HAP-1 (cell line): Measurements from ENCODE around the gene P2RX6.
"Not testable (repeated sequence)": the region's sequence is repeated elsewhere in the genome, so short reads cannot be mapped to it uniquely, and the experiment has no call there.

Experiments used
- DNase-seq, 2 experiments: peaks; one replicate each; pipeline ENCODE4 v3.0.0-alpha.2; 2016 to 2020; ENCODE audit warnings: low spot score in 2 of 2
- H3K27me3 ChIP-seq: fragments of 250-450 bp; sonication (Bioruptor Pico); 2 replicates; pipeline ENCODE4 v1.5.1; 2020; ENCODE audit warnings: low read depth, mild to moderate bottlenecking, moderate library complexity
- H3K36me3 ChIP-seq: fragments of 250-450 bp; sonication (Bioruptor Pico); replicated peaks from 2 replicates; pipeline ENCODE4 v1.5.1; 2020; ENCODE audit warnings: mild to moderate bottlenecking
- H3K4me1 ChIP-seq: fragments of 250-450 bp; sonication (Bioruptor Pico); 2 replicates; pipeline ENCODE4 v1.5.1; 2020; ENCODE audit warnings: mild to moderate bottlenecking
- H3K4me3 ChIP-seq: fragments of 250-450 bp; sonication (Bioruptor Pico); 2 replicates; pipeline ENCODE4 v1.5.1; 2020; ENCODE audit warnings: mild to moderate bottlenecking, moderate library complexity
- H3K9me3 ChIP-seq: fragments of 250-450 bp; sonication (Bioruptor Pico); 2 replicates; pipeline ENCODE4 v1.5.1; 2020; ENCODE audit warnings: mild to moderate bottlenecking, moderate library complexity
- in situ Hi-C: fragments of 300-500 bp; cut with MboI; formaldehyde crosslinking; loops from 3 replicates; pipeline ENCODE4 v1.14.3; 2020; ENCODE audit warnings: low sequenced_read_pairs, inconsistent platforms, mixed read lengths

The P2RX6 gene

DNA sequence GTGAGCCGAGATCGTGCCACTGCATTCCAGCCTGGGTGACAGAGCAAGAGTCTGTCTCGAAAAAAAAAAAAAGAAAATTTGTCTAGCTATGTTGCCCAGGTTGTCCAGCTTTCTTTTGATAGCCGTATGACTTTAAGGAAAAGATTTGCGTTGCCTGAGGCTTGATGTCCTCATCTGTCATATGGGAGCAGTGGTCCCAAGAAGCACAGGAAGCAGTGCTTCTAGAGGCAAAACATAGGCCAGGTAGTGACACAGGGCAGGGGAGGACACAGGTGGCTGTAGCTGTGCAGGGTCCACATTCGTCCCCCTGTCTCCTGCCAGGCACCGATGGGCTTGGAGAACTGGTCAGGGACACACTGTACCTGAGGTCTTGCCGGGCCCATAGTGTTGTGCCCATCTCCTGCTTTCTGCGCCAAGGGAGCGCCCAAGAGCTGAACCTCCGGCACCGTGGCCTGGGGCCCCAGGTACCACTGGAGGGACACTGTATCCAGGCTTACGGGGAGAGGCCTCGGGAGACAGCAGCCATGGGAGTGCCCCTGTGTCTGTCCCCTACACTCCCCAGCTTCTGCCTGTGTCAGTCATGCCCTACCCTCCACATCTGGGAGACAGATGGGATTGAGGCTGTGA is 32.2 kb downstream of the P2RX6 start:
- no peaks in the 10 kb centered on the region for H3K27me3 ChIP-seq
- in situ Hi-C loops = no loop called here
- no peak for DNase-seq
- peaks cover 4% of the 10 kb centered on the region; the same call in 1 of the 2 replicates for H3K4me1 ChIP-seq
- H3K36me3 ChIP-seq = no peaks in the 10 kb centered on the region
- H3K9me3 ChIP-seq = no peaks in the 10 kb centered on the region
- H3K4me3 ChIP-seq = no peak overlapping the region

DNA sequence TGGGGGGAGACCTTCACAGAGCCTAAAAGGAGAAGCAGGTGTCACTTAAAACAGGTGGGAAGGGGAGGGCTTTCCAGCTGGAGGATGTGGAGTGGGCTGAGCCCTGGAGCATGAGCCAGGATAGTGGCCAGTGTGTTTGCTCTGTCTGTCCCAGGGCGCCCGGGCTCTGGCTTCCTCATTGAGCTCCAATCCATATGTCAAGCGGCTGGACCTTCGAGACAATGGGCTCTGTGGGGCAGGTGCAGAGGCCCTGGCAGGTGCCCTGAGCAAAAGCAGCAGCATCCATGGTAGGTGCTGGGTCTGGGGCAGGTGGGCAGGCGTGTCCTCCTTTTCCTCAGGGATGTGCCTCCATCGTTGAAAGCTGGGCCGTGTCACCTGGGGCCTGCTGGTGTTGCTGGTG is 32.8 kb downstream of the P2RX6 start:
- in situ Hi-C loops = no loop called here
- no peaks in the 10 kb centered on the region for H3K9me3 ChIP-seq
- no peaks in the 10 kb centered on the region for H3K27me3 ChIP-seq
- H3K4me1 ChIP-seq = peaks cover 4% of the 10 kb centered on the region; the same call in 1 of the 2 replicates
- H3K36me3 ChIP-seq = no peaks in the 10 kb centered on the region
- no peak overlapping the region for H3K4me3 ChIP-seq
- no peak for DNase-seq

DNA sequence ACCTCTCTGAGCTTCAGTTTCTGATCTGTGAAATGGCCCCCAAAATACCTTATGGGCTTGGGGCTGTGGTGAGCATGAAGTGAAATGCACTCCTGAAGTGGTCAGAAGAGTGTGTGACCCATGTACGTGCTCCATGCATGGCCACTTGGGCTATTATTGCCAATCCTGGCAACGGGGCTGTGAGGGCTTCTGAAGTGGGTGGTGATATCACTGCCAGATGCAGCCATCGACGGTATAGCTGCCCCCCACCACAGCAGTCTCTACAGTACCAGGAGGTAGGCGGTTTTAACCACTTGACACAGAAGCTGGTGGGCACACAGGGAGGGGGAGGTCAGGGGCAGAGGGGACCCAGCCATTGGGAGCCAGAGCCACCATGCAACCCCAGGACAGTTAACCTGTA is 33.5 kb downstream of the P2RX6 start:
- H3K9me3 ChIP-seq, H3K36me3 ChIP-seq, H3K27me3 ChIP-seq, H3K4me3 ChIP-seq, in situ Hi-C loops, H3K4me1 ChIP-seq, DNase-seq: not testable (repeated sequence)

DNA sequence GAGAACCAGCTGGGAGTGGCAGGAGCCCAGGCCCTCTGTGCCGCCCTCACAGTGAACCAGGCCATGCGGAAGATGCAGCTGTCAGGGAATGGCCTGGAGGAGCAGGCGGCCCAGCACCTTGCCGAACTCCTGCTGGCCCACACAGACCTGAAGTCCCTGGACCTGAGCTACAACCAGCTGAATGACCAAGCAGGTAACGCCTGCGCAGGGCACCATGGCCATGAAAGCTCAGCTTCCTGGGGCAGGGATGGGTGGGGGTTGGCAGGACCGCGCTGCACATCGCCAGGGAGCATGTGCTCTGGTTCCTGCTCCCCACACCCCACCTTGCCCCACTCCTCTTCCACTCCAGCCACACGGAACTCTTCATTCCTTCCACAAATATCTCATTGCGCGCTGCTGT is 34.0 kb downstream of the P2RX6 start:
- H3K27me3 ChIP-seq, H3K9me3 ChIP-seq, DNase-seq, H3K4me3 ChIP-seq, H3K36me3 ChIP-seq, in situ Hi-C loops, H3K4me1 ChIP-seq: not testable (repeated sequence)

DNA sequence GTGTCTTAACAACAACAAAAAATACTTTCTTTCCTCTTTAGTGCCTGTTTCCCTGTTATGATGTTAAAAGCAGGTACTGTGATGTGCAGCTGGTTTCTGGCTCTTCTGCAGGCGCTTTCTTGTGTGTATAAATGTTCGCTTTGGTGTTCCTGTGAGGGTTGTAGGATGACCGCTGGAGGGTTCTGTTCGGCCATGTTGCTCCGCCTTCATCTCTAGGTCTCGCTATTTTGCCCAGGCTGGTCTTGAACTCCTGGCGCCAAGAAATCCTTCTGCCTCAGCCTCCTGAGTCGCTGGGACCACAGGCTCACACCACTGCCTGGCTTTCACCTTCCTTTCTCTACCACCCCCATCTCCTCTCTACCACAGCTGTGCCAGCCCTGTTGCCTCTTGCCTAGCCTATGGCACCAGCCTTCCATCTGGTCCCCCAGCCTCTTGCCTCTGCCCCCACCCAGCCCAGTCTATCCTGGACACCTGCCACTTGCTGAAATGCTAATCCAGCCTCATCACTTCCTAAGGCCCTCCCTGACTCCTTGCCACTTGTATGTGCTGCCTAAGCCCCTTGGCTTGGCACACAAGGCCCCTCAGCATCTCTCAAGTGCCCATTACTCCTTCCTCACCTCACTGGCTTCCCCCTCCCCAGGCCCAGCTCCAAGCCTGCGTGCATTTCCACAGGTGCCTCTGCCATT is 36.3 kb downstream of the P2RX6 start:
- Histone ChIP-seq H3K9me3 (no peaks in the 10 kb centered on the region), H3K4me3 (no peak overlapping the region), H3K4me1 (no peaks in the 10 kb centered on the region), H3K36me3 (no peaks in the 10 kb centered on the region), H3K27me3 (no peaks in the 10 kb centered on the region)
- in situ Hi-C loops = no loop called here
- no peak for DNase-seq

DNA sequence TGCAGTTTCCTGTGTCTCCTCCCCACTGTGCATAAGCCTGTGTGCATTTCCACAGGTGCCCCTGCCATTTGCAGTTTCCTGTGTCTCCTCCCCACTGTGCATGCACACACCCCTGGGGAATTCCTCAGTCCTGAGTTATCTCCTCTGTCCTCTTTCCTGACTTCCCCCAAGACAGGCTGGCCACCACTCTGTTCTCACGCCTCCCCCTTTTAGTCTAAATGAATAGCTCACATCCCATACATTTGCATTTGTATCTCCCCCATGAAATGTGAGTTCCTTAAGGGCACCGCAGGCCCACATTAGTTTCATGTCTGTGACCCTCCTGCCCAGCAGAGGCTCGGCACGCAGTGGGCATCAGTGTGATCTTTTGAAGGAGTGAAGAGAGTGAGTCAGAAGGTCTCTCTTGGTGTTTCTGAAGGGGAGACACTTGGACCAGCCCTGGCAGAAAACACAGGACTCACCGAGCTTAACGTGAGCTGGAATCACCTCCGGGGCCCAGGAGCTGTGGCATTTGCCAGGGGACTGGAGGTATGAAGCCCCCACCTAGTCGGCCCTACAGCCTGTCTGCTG is 37.0 kb downstream of the P2RX6 start:
- DNase-seq = no peak
- Histone ChIP-seq H3K27me3 (no peaks in the 10 kb centered on the region), H3K4me3 (no peak overlapping the region), H3K4me1 (no peaks in the 10 kb centered on the region), H3K9me3 (no peaks in the 10 kb centered on the region), H3K36me3 (no peaks in the 10 kb centered on the region)
- in situ Hi-C loops = no loop called here

DNA sequence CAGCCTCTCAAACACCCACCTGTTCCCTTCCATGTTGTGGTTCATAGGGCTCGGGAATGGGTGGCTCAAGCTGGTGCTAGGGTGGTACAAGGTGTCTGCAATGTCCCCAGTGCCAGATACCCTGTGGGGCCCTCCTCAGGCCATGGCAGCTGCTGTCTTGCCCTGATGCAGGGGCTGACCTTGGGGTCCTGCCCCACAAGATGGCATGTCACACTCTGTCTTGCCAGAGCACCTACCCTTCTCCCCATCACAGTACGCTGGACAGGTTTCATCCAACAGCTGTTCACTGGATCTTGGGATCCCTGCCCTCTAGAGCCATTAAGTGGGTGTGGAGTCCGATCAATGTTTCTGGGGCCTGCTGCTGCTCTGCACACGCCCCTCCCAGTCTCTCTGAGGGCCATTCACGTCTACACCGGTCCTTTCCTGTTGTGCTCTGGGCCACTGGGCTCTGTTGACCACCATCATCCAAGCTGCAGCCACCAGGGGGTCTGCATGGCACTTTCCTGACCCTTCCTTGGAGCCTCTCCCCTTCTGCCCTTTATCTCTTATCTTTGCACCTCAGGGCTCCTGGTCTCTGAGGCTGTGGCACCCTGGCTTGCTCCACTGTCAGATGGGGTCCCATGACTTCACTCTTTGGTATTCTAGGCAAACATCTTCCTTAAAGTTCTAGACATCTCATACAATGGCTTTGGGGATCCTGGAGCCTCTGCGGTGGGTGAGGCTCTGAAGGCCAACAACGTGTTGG is 37.9 kb downstream of the P2RX6 start:
- H3K36me3 ChIP-seq = no peaks in the 10 kb centered on the region
- H3K9me3 ChIP-seq = no peaks in the 10 kb centered on the region
- in situ Hi-C loops = no loop called here
- no peak overlapping the region for H3K4me3 ChIP-seq
- H3K4me1 ChIP-seq = no peaks in the 10 kb centered on the region
- H3K27me3 ChIP-seq = no peaks in the 10 kb centered on the region
- no peak for DNase-seq

DNA sequence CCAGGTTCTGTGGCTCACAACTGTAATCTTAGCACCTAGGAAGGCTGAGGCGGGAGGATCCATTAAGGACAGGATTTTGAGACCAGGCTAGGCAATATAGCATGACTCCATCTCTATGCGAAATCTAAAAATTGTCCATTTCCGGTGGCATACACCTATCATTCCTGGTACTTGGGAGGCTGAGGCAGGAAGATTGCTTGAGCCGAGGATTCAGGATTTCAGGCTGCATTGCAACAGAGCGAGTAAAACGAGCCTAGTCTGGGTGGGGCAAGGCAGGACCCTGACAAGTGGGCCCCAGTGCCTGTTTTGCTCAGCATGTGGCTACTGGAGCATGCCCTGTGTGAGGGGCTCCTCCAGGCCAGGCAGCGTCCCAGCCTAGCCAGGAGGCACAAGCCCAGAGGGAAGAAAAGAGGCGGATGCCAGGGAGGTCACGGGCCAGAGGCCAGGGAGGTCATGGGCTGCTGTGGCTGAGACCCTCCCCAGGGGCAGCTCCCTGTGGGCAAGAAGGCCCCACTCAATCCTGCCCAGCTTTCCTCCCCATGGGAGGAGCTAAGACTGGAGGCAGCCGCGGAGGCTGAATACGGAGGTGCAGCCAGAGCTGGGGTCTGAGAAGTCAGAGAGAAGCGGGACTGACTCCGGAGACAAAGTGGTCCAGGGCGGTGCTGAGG is 39.2 kb downstream of the P2RX6 start:
- in situ Hi-C loops = no loop called here
- Histone ChIP-seq H3K36me3 (no peaks in the 10 kb centered on the region), H3K27me3 (no peaks in the 10 kb centered on the region), H3K4me3 (no peak overlapping the region), H3K9me3 (no peaks in the 10 kb centered on the region), H3K4me1 (no peaks in the 10 kb centered on the region)
- no peak for DNase-seq

DNA sequence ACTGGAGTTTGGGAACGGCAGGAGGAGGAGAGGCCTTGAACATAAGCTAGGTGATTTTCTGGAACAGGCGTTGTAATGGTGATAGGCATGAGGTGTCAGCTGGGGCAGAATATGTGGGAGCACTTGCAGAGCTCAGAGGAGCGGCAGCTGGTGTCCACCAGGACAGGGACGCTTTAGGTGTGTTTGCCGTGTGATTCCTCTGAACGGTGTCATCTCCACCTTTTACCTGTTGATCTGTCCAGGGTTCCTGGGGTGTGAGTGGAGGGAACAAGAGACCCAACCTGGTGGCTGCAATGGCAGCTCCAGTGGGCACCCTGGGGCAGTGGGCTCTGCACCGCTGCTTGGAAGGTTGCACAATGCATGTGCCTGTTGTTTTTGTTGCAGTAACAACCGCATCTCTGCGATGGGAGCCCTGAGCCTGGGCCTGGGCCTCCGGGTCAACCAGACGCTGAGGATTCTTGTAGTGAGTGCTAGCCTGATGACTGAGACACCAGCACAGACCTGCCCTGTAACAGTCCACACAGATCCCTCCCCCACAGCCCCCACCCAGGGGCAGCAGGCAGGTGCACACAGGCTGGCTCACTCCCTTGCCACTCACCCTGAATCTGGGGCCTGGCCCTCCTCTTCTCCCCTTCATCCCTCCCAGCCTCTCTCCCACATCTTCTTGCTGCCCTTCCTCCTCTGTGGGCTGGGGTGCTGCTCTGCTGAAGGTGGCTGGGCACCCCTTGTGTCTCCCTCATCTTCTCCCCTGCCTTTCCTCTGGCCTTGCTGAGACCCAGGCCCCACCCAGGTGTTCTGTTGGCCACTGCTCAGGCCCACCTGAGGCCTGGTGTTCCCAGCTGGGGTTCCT is 40.0 kb downstream of the P2RX6 start:
- Histone ChIP-seq H3K36me3 (no peaks in the 10 kb centered on the region), H3K4me1 (no peaks in the 10 kb centered on the region), H3K9me3 (no peaks in the 10 kb centered on the region), H3K27me3 (no peaks in the 10 kb centered on the region), H3K4me3 (no peak overlapping the region)
- in situ Hi-C loops = no loop called here
- no peak for DNase-seq

DNA sequence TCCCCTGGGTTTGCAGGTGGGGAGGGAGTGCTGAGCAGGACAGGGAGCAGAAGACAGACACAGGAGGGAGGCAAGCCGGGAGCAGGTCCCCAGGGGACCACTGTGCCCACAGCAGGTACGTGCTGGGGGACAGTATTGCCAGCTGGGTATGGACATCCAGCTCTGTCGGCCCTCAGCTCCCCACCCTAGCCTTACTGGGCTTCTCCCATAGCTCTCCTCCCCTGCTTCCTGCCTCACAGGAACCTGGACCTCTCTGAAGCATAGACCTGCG is 40.5 kb downstream of the P2RX6 start:
- in situ Hi-C loops = no loop called here
- Histone ChIP-seq H3K27me3 (no peaks in the 10 kb centered on the region), H3K9me3 (no peaks in the 10 kb centered on the region), H3K4me3 (no peak overlapping the region), H3K36me3 (no peaks in the 10 kb centered on the region), H3K4me1 (no peaks in the 10 kb centered on the region)
- no peak for DNase-seq

DNA sequence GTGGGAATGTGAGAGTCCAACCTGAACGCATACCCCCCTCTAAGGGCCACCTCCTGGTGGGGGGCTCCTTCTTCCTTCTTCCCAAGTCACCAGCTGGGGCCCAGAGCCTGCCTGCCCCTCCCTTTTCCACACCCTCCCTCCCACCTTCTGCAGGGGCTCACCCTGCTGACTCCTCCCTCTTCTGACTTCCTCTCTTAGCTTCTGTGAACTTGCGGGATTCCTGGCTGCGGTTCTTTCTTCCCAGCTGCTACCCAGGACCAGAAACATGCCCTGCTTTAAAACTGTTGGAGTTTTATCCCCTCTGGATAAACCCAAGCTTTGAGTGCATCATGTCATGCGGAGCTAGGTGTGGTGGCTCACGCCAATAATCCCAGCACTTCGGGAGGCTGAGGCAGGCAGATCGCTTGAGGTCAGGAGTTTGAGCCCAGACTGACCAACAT is 40.9 kb downstream of the P2RX6 start:
- no peak for DNase-seq
- no peaks in the 10 kb centered on the region for H3K4me1 ChIP-seq
- H3K27me3 ChIP-seq = no peaks in the 10 kb centered on the region
- no peaks in the 10 kb centered on the region for H3K9me3 ChIP-seq
- in situ Hi-C loops = no loop called here
- no peak overlapping the region for H3K4me3 ChIP-seq
- no peaks in the 10 kb centered on the region for H3K36me3 ChIP-seq

DNA sequence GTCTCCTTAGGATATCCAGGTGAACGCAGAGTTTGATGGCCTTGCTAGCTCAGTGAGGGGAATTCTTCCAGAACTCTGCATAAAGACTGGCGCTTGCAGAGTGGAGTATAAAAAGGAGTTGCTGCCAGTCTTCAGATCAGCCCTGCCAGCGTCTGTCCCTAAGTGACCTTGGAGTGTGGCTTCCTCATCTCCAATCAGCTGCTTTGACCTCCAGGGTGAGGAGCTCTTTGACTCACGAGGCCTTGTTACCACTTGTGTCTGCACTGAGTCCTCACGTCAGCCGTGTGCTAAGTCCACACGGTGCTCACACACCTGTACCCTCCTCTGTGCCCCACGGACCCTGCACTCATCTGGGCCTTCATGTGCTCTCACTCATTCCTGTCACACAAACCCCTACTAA is 45.4 kb downstream of the P2RX6 start:
- H3K27me3 ChIP-seq, H3K4me1 ChIP-seq, DNase-seq, H3K36me3 ChIP-seq, H3K9me3 ChIP-seq, H3K4me3 ChIP-seq: not testable (repeated sequence)
- in situ Hi-C loops = loop anchor here (10.0 kb wide), 1 partner anchor 96 kb away; the partner anchor contains the start of gene AIFM3

DNA sequence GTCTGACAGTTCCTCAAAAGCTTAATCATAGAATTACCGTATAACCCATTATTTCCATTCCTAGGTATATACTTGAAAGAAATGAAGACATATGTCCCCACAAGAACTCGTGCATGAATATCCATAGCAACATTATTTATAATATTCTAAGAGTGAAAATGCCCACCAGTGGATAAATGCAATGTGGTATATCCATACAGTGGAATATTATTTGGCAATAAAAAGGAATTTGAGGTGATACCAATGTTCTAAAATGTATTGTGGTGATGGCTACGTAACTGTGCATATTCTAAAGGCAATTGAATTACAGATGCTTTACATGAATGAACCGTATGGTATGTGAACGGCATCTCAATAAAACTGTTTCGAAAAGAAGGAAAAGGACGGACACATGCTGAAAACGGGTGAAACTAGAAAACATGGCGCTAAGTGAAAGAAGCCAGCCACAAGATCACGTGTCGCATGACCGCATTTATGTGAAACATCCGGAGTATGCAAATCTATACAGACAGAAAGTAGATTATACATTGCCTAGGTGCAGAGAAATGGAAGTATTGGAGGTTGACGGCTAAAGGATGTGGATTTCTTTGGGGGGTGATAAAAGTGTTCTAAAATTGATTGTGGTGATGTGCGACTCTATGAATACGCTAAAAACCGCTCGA is 46.8 kb downstream of the P2RX6 start:
- in situ Hi-C loops = loop anchor here (10.0 kb wide), 1 partner anchor 97 kb away; the partner anchor contains the start of gene AIFM3
- not testable (repeated sequence) for DNase-seq, H3K27me3 ChIP-seq, H3K9me3 ChIP-seq, H3K36me3 ChIP-seq, H3K4me3 ChIP-seq, H3K4me1 ChIP-seq
